Adipocyte (in vitro differentiated cells): Measurements from ENCODE around the gene DUSP6.
"Not testable (repeated sequence)": the region's sequence is repeated elsewhere in the genome, so short reads cannot be mapped to it uniquely, and the experiment has no call there.

Experiments used
- DNase-seq: peaks from one replicate; pipeline ENCODE4 v3.0.0-alpha.2; 2015; ENCODE audit warnings: low read depth
- H3K27me3 ChIP-seq: replicated peaks from 2 replicates; pipeline ENCODE4 v1.7.0; 2013; ENCODE audit warnings: mild to moderate bottlenecking, low read length, moderate library complexity; ENCODE audit not compliant: control insufficient read depth, insufficient read depth
- H3K36me3 ChIP-seq: 2 replicates; pipeline ENCODE4 v1.7.0; 2013; ENCODE audit warnings: low read length, mild to moderate bottlenecking, moderate library complexity; ENCODE audit not compliant: control insufficient read depth, insufficient read depth, severe bottlenecking
- H3K4me1 ChIP-seq: 2 replicates; pipeline ENCODE4 v1.7.0; 2013; ENCODE audit warnings: mild to moderate bottlenecking, low read length, moderate library complexity; ENCODE audit not compliant: control insufficient read depth, insufficient read depth
- H3K4me3 ChIP-seq: 2 replicates; pipeline ENCODE4 v1.7.0; 2013; ENCODE audit warnings: mild to moderate bottlenecking, low read length, moderate library complexity
- H3K9ac ChIP-seq: 2 replicates; pipeline ENCODE4 v1.7.0; 2013; ENCODE audit warnings: mild to moderate bottlenecking, low read length, moderate library complexity
- H3K9me3 ChIP-seq: 2 replicates; pipeline ENCODE4 v1.7.0; 2013; ENCODE audit warnings: mild to moderate bottlenecking, low read length, moderate library complexity; ENCODE audit not compliant: control insufficient read depth

The DUSP6 gene

GRCh38 chr12:89337136-89337535 is 15.2 kb downstream of the DUSP6 start:
- not testable (repeated sequence) for H3K9me3 ChIP-seq, H3K4me1 ChIP-seq

DNA sequence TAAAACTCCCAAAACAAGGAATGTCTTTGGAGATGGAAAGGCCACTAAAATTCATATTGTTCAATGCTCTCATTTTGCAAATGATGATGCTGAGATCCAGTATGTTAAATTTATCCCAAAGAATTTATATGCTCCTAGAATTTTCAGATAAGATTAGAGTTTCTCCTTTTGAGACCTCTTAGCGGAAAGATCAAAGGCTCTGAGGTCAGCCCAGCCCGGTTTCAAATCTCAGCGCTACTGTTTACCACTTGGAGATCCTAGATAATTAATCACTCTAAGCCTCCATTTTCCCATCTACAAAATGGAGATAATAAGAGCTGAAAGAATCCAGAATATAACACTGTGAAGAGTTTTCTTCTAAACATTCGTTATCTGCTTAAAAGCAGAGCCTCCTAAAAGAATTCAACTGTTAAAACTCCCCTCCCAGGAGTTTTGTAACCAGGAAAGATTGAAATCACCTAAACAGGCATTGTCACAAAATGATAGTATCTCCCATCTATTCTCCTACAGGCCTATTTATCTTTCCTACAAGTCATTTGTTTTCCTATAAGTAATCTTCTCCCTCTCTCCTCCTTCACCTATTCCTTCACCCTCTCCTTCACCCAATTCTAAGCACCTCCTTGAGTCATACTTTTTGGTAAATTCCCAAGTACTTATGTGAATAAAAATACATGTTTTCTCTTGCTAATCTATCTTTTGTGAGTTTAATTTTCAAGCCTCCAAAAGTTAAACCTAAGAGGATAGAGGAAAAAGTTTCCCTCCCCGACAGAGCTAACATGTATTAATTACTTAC is 16.7 kb downstream of the DUSP6 start:
- Histone ChIP-seq H3K4me1 (no peaks in the 10 kb centered on the region), H3K36me3 (no peaks in the 10 kb centered on the region), H3K4me3 (no peak overlapping the region), H3K9ac (no peak overlapping the region), H3K27me3 (no peaks in the 10 kb centered on the region), H3K9me3 (peaks cover 10% of the 10 kb centered on the region)
- no peak for DNase-seq

More at GRCh38 chr12:89337136-89337535, 15.2 kb downstream of the DUSP6 start:
- H3K27me3 ChIP-seq, H3K36me3 ChIP-seq, DNase-seq, H3K4me3 ChIP-seq, H3K9ac ChIP-seq: not testable (repeated sequence)

- Histone ChIP-seq H3K27me3 (no peaks in the 10 kb centered on the region), H3K4me3 (no peak overlapping the region), H3K4me1 (no peaks in the 10 kb centered on the region), H3K9me3 (peaks cover 14% of the 10 kb centered on the region), H3K9ac (no peak overlapping the region), H3K36me3 (no peaks in the 10 kb centered on the region)
- peak; percentile 41 for DNase-seq
Measured at GRCh38 chr12:89334548-89335169, 17.6 kb downstream of the DUSP6 start.

DNA sequence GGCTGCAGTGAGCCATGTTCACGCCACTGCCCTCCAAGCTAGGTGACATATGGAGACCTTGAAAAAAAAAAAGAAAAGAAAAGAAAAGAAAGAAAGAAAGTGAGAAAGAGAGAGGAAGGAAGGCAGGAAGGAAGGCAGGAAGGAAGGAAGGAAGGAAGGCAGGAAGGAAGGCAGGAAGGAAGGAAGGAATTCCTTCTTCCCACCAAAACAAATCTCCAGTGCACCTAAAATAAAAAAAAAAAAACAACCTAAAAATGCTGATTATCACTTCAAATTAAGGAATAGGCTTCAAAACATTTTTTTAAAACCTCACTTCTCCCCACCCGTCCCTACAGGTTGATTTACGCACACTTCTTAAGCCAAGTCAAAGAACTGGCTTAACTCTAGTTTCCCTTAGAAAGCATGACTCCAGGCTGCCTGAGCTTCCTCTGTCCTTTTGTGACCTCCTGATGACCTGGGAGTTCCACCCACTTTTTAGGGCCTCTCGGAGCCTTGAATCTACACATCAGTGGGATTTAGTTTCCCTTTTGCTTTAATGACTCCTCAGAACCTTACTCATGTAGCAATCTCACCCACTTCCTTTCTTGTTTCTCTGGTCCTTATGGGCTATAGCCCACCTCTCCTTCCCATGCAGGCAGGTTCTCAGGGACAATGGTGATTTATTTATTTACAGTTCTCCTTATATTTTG is 18.6 kb downstream of the DUSP6 start:
- DNase-seq, result no peak
- H3K27me3 ChIP-seq, result no peaks in the 10 kb centered on the region

DNA sequence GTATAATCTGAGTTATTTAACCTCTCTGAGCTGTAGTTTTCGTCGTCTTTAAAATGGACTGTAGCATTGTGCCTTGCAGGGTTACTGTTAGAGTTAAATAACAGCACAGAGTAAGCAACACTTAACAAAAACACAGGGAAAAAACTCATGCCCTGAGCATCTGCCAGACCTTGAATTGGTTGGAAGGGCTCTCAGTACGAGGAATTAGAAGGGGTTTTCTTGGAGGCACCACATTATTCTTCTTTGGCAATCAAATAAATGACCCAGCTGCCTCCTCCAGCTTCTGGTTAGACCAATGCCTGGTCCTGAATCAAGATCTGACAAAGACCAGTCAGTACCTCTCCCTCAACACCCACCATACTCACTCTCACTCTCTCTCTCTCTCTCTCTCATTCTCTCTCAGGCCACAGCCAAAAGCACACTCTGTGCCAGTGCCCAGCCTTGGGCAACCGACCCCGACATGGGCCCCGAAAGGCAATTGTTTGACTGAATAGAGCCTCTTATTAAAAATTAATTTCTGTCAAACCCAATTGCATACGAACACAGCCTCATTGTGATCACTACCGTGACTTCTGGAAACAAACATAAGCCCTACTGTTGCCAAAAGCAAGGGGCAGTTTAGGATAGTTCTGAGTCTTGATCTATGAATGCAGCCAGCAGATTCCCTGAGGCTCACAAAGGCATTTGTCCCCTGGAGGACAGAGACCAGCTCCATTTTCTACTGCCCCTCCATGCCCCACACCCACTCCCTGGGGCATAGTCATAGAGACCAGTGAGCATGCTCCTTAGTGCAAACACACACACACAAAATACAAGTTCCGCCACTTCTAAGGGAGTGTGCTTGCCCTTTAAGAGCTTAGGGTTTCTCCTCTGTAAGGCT is 23.9 kb downstream of the DUSP6 start:
- H3K4me1 ChIP-seq, result peaks cover 18% of the 10 kb centered on the region
- DNase-seq, result no peak

More for the DNA sequence above, 18.6 kb downstream of the DUSP6 start:
- Histone ChIP-seq H3K9me3 (peaks cover 14% of the 10 kb centered on the region), H3K4me1 (no peaks in the 10 kb centered on the region), H3K4me3 (no peak overlapping the region), H3K36me3 (no peaks in the 10 kb centered on the region), H3K9ac (no peak overlapping the region)

GRCh38 chr12:89327486-89328094 is 24.7 kb downstream of the DUSP6 start:
- no peak overlapping the region for H3K9ac ChIP-seq
- no peak overlapping the region for H3K4me3 ChIP-seq
- H3K27me3 ChIP-seq, result no peaks in the 10 kb centered on the region
- no peaks in the 10 kb centered on the region for H3K36me3 ChIP-seq
- no peak for DNase-seq
- H3K4me1 ChIP-seq, result peaks cover 18% of the 10 kb centered on the region
- peaks cover 14% of the 10 kb centered on the region for H3K9me3 ChIP-seq

More for the DNA sequence above, 23.9 kb downstream of the DUSP6 start:
- Histone ChIP-seq H3K27me3 (no peaks in the 10 kb centered on the region), H3K9ac (no peak overlapping the region), H3K4me3 (no peak overlapping the region), H3K9me3 (peaks cover 14% of the 10 kb centered on the region), H3K36me3 (no peaks in the 10 kb centered on the region)

- peaks cover 11% of the 10 kb centered on the region for H3K9me3 ChIP-seq
- H3K9ac ChIP-seq, result no peak overlapping the region
- no peak for DNase-seq
- H3K4me3 ChIP-seq, result no peak overlapping the region
- no peaks in the 10 kb centered on the region for H3K27me3 ChIP-seq
- peaks cover 18% of the 10 kb centered on the region for H3K4me1 ChIP-seq
- no peaks in the 10 kb centered on the region for H3K36me3 ChIP-seq
Measured at GRCh38 chr12:89326239-89327040, 25.9 kb downstream of the DUSP6 start.

DNA sequence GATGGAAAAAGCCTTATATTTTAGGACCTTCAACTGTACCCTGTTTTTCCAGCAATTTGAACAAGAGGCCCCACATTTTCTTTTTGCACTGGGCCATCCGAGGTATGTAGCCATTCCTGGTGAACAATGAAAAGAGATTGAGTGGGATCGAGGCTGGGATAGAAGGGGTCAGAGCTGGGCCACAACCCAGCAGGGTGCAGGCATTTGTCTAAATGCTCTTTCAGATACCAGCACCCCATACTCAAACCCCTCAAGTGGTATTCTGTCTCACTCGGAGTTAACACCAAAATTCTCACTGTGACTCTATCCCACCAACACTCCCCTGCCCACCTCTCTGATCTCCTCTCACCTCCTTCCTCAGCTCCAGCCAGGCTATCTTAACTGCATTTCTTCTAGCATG is 26.8 kb downstream of the DUSP6 start:
- peaks cover 18% of the 10 kb centered on the region for H3K4me1 ChIP-seq
- H3K9ac ChIP-seq, result no peak overlapping the region
- no peaks in the 10 kb centered on the region for H3K36me3 ChIP-seq

DNA sequence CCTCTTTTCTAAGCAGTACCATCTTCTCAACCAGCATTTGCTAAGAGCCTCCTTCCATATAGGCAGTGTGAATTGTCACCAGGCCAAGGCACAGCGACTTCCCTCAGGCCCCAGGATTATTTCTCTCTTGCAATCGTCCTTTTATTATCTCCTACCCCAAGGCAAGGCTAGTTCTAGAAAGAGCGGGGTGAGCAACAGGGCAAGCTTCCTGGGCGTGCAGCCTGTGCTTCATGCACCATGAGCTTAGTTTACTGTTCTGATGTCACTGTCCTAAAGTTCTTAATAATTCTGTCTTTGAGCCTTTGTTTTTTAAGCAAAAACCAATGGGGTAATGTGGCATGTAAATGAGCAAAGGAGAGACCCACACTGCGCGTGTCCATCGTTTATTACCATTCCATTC is 27.9 kb downstream of the DUSP6 start:
- H3K27me3 ChIP-seq, result no peaks in the 10 kb centered on the region
- no peaks in the 10 kb centered on the region for H3K9me3 ChIP-seq
- no peak overlapping the region for H3K4me3 ChIP-seq
- H3K4me1 ChIP-seq, result peaks cover 25% of the 10 kb centered on the region
- no peaks in the 10 kb centered on the region for H3K36me3 ChIP-seq
- no peak overlapping the region for H3K9ac ChIP-seq
- DNase-seq, result no peak

More for the DNA sequence above, 26.8 kb downstream of the DUSP6 start:
- Histone ChIP-seq H3K27me3 (no peaks in the 10 kb centered on the region), H3K4me3 (no peak overlapping the region), H3K9me3 (peaks cover 2% of the 10 kb centered on the region)
- no peak for DNase-seq
